H9 (cell line): ENCODE results near the gene ATRNL1. TPM values are rescaled to one million over a fixed set of nuclear protein-coding genes. Genes with fewer than 3 reads are reported as not detected.

Source experiments
- DNase-seq: peaks from one replicate; pipeline ENCODE4 v3.0.0-alpha.2; 2017
- H2AFZ ChIP-seq: one replicate; pipeline ENCODE4 v1.6.1; 2013; ENCODE audit warnings: mild to moderate bottlenecking, low read length, control low read depth, moderate library complexity
- H2AK5ac ChIP-seq: 2 replicates; pipeline ENCODE4 v1.6.1; 2013; ENCODE audit warnings: low read length, control low read depth, mixed read lengths; ENCODE audit not compliant: insufficient read length
- H2BK120ac ChIP-seq: one replicate; pipeline ENCODE4 v1.6.1; 2013; ENCODE audit warnings: low read depth, mild to moderate bottlenecking, low read length, control low read depth, inconsistent platforms; ENCODE audit not compliant: poor library complexity, severe bottlenecking
- H2BK12ac ChIP-seq: 2 replicates; pipeline ENCODE4 v1.6.1; 2013; ENCODE audit warnings: low read length, control low read depth, mixed read lengths, low read depth; ENCODE audit not compliant: insufficient read length
- H2BK15ac ChIP-seq: 2 replicates; pipeline ENCODE4 v1.6.1; 2013; ENCODE audit warnings: low read depth, low read length, control low read depth
- H2BK20ac ChIP-seq: one replicate; pipeline ENCODE4 v1.6.1; 2013; ENCODE audit warnings: low read depth, mild to moderate bottlenecking, low read length, control low read depth, inconsistent platforms; ENCODE audit not compliant: poor library complexity, severe bottlenecking
- H2BK5ac ChIP-seq: 2 replicates; pipeline ENCODE4 v1.6.1; 2013; ENCODE audit warnings: low read length, control low read depth, mixed read lengths; ENCODE audit not compliant: insufficient read length
- H3K14ac ChIP-seq: 2 replicates; pipeline ENCODE4 v1.6.1; 2013; ENCODE audit warnings: low read length, control low read depth; ENCODE audit not compliant: insufficient read depth
- H3K18ac ChIP-seq: 2 replicates; pipeline ENCODE4 v1.6.1; 2013; ENCODE audit warnings: low read depth, mild to moderate bottlenecking, mixed read lengths, low read length, control low read depth; ENCODE audit not compliant: insufficient read length
- H3K23ac ChIP-seq: 2 replicates; pipeline ENCODE4 v1.6.1; 2013; ENCODE audit warnings: low read length, control low read depth, mixed read lengths, low read depth; ENCODE audit not compliant: insufficient read length
- H3K23me2 ChIP-seq: 2 replicates; pipeline ENCODE4 v1.6.1; 2013; ENCODE audit warnings: low read depth, mild to moderate bottlenecking, mixed read lengths, low read length, control low read depth; ENCODE audit not compliant: insufficient read length, poor library complexity, severe bottlenecking
- H3K27ac ChIP-seq: 2 replicates; pipeline ENCODE4 v1.5.1; 2013; ENCODE audit warnings: low read length, control low read depth, mixed read lengths, low read depth; ENCODE audit not compliant: insufficient read length
- H3K27me3 ChIP-seq: 2 replicates; pipeline ENCODE4 v1.6.1; 2013; ENCODE audit warnings: low read length, control low read depth, inconsistent platforms; ENCODE audit not compliant: insufficient read depth
- H3K4ac ChIP-seq: 2 replicates; pipeline ENCODE4 v1.6.1; 2013; ENCODE audit warnings: low read depth, mild to moderate bottlenecking, control low read depth, inconsistent platforms, low read length, moderate library complexity
- H3K4me1 ChIP-seq: 2 replicates; pipeline ENCODE4 v1.6.1; 2013; ENCODE audit warnings: low read length, control low read depth, inconsistent platforms; ENCODE audit not compliant: insufficient read depth
- H3K4me2 ChIP-seq: 2 replicates; pipeline ENCODE4 v1.6.1; 2013; ENCODE audit warnings: low read length, control low read depth, mixed read lengths; ENCODE audit not compliant: insufficient read length, insufficient read depth
- H3K56ac ChIP-seq: 2 replicates; pipeline ENCODE4 v1.6.1; 2013; ENCODE audit warnings: low read depth, mild to moderate bottlenecking, mixed read lengths, low read length, control low read depth; ENCODE audit not compliant: insufficient read length
- H3K79me1 ChIP-seq: 2 replicates; pipeline ENCODE4 v1.6.1; 2013; ENCODE audit warnings: low read depth, mild to moderate bottlenecking, moderate library complexity, low read length, control low read depth, inconsistent platforms; ENCODE audit not compliant: insufficient read depth, poor library complexity, severe bottlenecking
- H3K79me2 ChIP-seq: 2 replicates; pipeline ENCODE4 v1.6.1; 2013; ENCODE audit warnings: low read length, control low read depth, inconsistent platforms; ENCODE audit not compliant: insufficient read depth
- H3K9ac ChIP-seq: 2 replicates; pipeline ENCODE4 v1.6.1; 2013; ENCODE audit warnings: low read length, control low read depth, mixed read lengths; ENCODE audit not compliant: insufficient read length; ENCODE audit errors: extremely low read depth
- H3K9me3 ChIP-seq: one replicate; pipeline ENCODE4 v1.6.1; 2013; ENCODE audit warnings: low read depth, low read length, inconsistent platforms; ENCODE audit not compliant: control insufficient read depth
- H3T11ph ChIP-seq: one replicate; pipeline ENCODE4 v1.6.1; 2013; ENCODE audit warnings: mild to moderate bottlenecking, low read length, control low read depth, inconsistent platforms
- H4K20me1 ChIP-seq: one replicate; pipeline ENCODE4 v1.6.1; 2013; ENCODE audit not compliant: control insufficient read depth, insufficient read length, insufficient read depth
- H4K5ac ChIP-seq: 2 replicates; pipeline ENCODE4 v1.6.1; 2013; ENCODE audit warnings: low read depth, mild to moderate bottlenecking, mixed read lengths, low read length, control low read depth; ENCODE audit not compliant: insufficient read length
- H4K8ac ChIP-seq: replicated peaks from 2 replicates; pipeline ENCODE4 v1.6.1; 2013; ENCODE audit warnings: low read length, control low read depth, mixed read lengths, low read depth; ENCODE audit not compliant: insufficient read length
- H4K91ac ChIP-seq: 2 replicates; pipeline ENCODE4 v1.6.1; 2013; ENCODE audit warnings: low read depth, mild to moderate bottlenecking, moderate library complexity, mixed read lengths, low read length, control low read depth; ENCODE audit not compliant: insufficient read length
- H3K27ac Mint-ChIP-seq, 3 experiments: 2 replicates in 2 of 3; 3 replicates in 1 of 3; pipeline ENCODE4 v1.8.0; 2020 to 2021; ENCODE audit warnings: mixed read lengths in 3 of 3, mild to moderate bottlenecking in 1 of 3, moderate library complexity in 1 of 3
- H3K27me3 Mint-ChIP-seq: 2 replicates; pipeline ENCODE4 v1.8.0; 2021; ENCODE audit warnings: low read depth, mild to moderate bottlenecking, moderate library complexity, mixed read lengths
- H3K36me3 Mint-ChIP-seq, 3 experiments: 2 replicates in 2 of 3; 3 replicates in 1 of 3; pipeline ENCODE4 v1.8.0; 2020 to 2021; ENCODE audit warnings: low read depth in 3 of 3, mixed read lengths in 3 of 3; ENCODE audit not compliant: insufficient read depth in 1 of 3
- H3K4me1 Mint-ChIP-seq, 2 experiments: 2 replicates each; pipeline ENCODE4 v1.8.0; 2020; ENCODE audit warnings: mixed read lengths in 2 of 2
- H3K4me3 Mint-ChIP-seq, 2 experiments: 2 replicates in 1 of 2; 3 replicates in 1 of 2; pipeline ENCODE4 v1.8.0; 2020 to 2021; ENCODE audit warnings: mild to moderate bottlenecking in 2 of 2, mixed read lengths in 2 of 2, moderate library complexity in 1 of 2
- H3K9me3 Mint-ChIP-seq, 2 experiments: 2 replicates in 1 of 2; 3 replicates in 1 of 2; pipeline ENCODE4 v1.8.0; 2020; ENCODE audit warnings: mild to moderate bottlenecking in 2 of 2, mixed read lengths in 2 of 2, moderate library complexity in 1 of 2
- CTCF ChIP-seq: fragments of 200-600 bp; sonication (generic); conservative IDR thresholded peaks from 3 replicates; pipeline ENCODE4 v1.8.0; 2021; ENCODE audit warnings: antibody characterized with exemption, mild to moderate bottlenecking
- WGBS: extraction: QIAGEN DNeasy Blood & Tissue Kit; methylation state at CpG from one replicate; pipeline ENCODE4 v1.1.7; 2013; ENCODE audit warnings: missing lambda C conversion rate, low lambda C conversion rate, mixed read lengths; ENCODE audit not compliant: insufficient read length; ENCODE audit errors: extremely low coverage; 5-methylcytosine and 5-hydroxymethylcytosine counted together
- total RNA-seq: library from RNA; stranded (reverse); gene quantifications from 2 replicates; pipeline ENCODE4 v1.2.1, GENCODE V29; 2021

ATRNL1 gene
- total RNA-seq, 1 experiment from 2014 or later = 9.2 TPM

GRCh38 chr10:115118346-115118745, 25.2 kb downstream of the ATRNL1 start:
- H3K4me3 Mint-ChIP-seq = no peak overlapping the region
- H3T11ph ChIP-seq = no peak overlapping the region
- H3K9ac ChIP-seq = no peak overlapping the region
- H3K27ac ChIP-seq = no peak overlapping the region
- H3K4me1 Mint-ChIP-seq = peaks cover 0 to 3% of the 10 kb centered on the region in 2 experiments; a peak in 2 of 4 replicates
- H3K23me2 ChIP-seq = no peaks in the 10 kb centered on the region
- no peak overlapping the region; a peak in 1 of 7 replicates for H3K27ac Mint-ChIP-seq
- H2BK5ac ChIP-seq = no peak overlapping the region
- H3K27me3 Mint-ChIP-seq = peaks cover 2% of the 10 kb centered on the region; the same call in 1 of the 2 replicates
- TF ChIP-seq CTCF = no peak
- H3K4me2 ChIP-seq = no peak overlapping the region
- no peak overlapping the region for H3K14ac ChIP-seq
- no peaks in the 10 kb centered on the region for H3K79me1 ChIP-seq
- no peak overlapping the region for H3K56ac ChIP-seq
- H2BK15ac ChIP-seq = no peak overlapping the region
- peaks cover 2 to 3% (median 2%) of the 10 kb centered on the region in 3 experiments; a peak in 4 of 7 replicates for H3K36me3 Mint-ChIP-seq
- no CpG with 5 or more reads among the region's 1 CpG for WGBS
- no peak overlapping the region for H3K18ac ChIP-seq
- H3K4ac ChIP-seq = no peak overlapping the region
- no peak overlapping the region for H4K8ac ChIP-seq
- H3K23ac ChIP-seq = no peak overlapping the region
- no peaks in the 10 kb centered on the region for H3K27me3 ChIP-seq
- H2BK12ac ChIP-seq = no peak overlapping the region
- H4K20me1 ChIP-seq = no peaks in the 10 kb centered on the region
- H3K9me3 Mint-ChIP-seq = peaks cover 3% of the 10 kb centered on the region in 2 experiments; a peak in 4 of 5 replicates
- H2AK5ac ChIP-seq = no peak overlapping the region
- H3K4me1 ChIP-seq = no peaks in the 10 kb centered on the region
- no peak overlapping the region for H4K5ac ChIP-seq
- H3K9me3 ChIP-seq = no peaks in the 10 kb centered on the region
- no peak overlapping the region for H4K91ac ChIP-seq
- H3K79me2 ChIP-seq = no peaks in the 10 kb centered on the region
- no peak overlapping the region for H2AFZ ChIP-seq
- no peak overlapping the region for H2BK120ac ChIP-seq
- H2BK20ac ChIP-seq = no peak overlapping the region
- no peak for DNase-seq
